ENCODE data around the gene ANKRD34B.

DNA sequence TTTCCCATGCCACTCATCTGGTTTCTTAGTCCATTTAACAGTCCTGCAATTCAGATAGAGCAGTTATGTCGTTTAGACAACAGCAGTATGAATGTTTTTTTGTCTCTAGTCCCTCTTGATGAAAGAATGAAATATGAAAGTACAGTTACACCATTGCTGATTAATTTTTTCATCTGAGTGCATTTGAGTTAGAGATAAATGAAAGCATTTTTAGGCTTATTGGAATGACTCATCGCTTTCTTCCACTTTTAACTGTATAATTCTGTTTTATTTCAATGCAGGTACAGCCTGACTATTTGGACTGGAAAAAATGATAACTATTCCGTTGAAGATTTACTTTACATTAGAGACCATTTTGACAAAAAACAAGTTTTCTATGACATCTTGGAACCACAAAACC lies 28.7 kb downstream of the ANKRD34B start:
- TF ChIP-seq POLR2A (IDR thresholded peaks at IDR 0.05; ENCODE audit: low read length) (no peak), GATA1 (IDR thresholded peaks at IDR 0.05; ENCODE audit: low read depth, low read length) (no peak)
